ENCODE results near the gene CLUH.
"Not testable (repeated sequence)": the region's sequence is repeated elsewhere in the genome, so short reads cannot be mapped to it uniquely, and the experiment has no call there.

The CLUH gene

DNA sequence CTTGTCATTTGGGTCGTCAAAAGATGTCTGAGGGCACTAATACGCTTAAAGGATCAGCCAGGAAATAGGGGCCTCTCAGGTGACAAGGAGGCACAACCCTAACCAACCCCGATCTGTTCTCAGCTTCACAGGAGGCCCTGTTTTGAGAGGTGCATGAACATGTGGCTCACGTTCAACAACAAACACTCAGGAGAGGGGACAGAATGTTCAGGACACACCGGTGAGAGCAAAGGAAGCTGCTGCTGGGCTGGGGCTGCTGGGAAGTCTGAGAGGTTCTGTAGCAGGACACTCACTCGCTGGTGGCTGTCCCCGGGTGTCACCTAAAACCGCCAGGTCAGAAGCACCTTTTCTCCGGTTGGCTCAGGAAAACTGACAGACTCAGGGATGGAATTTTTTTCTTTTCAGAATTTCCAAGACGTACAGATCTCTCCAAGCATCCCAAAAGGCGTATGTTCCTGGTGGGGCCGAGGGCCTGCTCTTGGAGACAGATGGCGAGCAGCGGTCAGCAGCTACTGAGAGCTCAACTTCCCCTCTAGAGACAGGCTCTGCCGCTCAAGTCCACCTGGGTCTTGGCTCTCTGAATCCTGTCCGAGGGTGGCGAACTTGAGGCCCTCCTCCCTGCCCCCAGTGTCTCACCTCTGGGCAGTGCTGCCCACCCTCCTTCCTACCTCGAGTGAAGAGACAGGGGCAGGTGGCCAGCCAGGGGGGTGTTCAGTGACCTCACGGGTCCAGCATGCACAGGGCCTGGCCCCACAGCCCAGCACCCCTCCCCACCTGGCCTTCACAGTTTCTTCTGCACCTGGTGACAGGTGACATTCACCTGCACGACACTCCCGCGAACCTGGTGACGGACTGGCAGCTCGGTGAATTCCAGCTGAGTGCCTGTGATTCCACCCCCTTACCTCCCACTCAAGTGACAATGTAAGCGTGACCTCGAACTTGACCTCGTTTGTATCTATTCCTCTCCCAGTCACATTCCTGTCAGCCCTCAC, 22.9 kb downstream of the CLUH start:
- in situ Hi-C loops (cut with MboI; ENCODE audit: low sequenced_read_pairs), result no loop called here

DNA sequence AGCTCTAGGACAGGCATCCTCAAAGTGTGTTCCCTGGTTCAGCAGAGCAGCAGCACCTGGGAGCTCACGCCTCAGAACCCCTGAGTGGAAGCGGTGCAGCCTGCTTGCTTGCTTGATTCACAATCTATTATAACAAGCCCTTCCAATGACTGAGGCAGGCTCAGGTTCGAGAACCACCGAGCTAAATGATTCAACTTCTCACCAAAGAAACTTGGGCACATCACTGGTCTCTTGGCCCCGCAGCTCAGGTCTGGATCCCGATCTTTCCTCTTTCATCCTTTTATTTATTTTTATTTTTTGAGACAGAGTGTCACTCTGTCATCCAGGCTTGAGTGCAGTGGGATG, 24.5 kb downstream of the CLUH start:
- in situ Hi-C loops (cut with MboI; ENCODE audit: low sequenced_read_pairs), result no loop called here

- in situ Hi-C loops (cut with MboI; ENCODE audit: low sequenced_read_pairs), result no loop called here
Measured at GRCh38 chr17:2685696-2686095, 25.9 kb downstream of the CLUH start.

- in situ Hi-C loops (cut with MboI; ENCODE audit: low sequenced_read_pairs), result no loop called here
Measured at GRCh38 chr17:2684549-2684948, 27.0 kb downstream of the CLUH start.

GRCh38 chr17:2683912-2684311, 27.7 kb downstream of the CLUH start:
- in situ Hi-C loops (cut with MboI; ENCODE audit: low sequenced_read_pairs), result no loop called here

DNA sequence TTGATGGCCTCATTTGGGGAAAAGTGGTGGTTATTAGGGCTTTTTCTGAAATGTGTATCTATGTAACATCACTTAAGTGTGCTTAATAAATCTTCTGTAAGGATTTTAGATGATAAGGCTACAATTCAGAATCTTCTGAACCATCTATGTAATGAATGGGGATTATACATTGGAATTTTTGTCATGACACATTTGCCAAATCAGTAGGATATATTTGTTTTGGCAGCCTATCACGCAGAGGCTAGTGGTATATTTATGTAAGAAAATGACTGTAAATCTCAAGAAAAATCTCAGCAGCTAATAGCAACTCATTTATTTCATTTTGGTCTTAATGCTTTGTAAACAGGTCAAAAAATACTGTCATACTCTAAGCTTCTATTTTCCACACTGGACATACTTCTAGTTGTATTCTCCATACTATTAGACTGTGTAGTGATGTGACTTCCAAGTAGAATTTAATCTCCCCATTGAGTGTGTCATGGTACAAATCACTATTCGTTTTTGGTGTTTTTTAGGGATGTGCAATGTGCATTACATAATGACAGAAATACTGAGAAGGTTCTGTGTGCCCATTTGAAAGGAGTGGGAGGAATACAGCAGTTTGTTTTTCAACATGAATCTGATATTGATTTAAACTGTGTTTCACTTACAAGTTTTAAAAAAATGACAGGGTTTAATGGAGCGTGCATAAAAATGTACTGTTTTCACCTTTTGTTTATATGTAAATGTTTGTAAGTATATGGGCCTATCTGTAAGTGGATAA, 29.2 kb downstream of the CLUH start:
- in situ Hi-C loops (cut with MboI; ENCODE audit: low sequenced_read_pairs), result no loop called here

- in situ Hi-C loops (cut with MboI; ENCODE audit: low sequenced_read_pairs), result no loop called here
Measured at GRCh38 chr17:2681650-2682049, 29.9 kb downstream of the CLUH start.

DNA sequence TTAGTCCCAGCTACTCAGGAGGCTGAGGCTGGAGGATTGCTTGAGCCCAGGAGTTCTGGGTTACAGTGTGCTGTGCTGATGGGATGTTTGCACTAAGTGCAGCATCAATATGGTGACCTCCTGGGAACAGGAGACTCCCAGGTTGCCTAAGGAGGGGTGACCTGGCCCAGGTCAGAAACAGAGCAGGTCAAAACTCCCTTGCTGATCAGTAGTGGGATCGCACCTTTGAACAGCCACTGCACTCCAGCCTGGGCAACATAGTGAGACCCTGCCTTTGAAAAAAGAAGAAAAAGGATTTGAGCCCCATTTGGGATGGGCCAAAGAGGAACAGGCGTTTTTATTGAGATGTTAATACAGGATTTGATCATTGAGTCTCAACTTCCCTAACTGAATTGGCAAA, 30.6 kb downstream of the CLUH start:
- in situ Hi-C loops (cut with MboI; ENCODE audit: low sequenced_read_pairs), result no loop called here

DNA sequence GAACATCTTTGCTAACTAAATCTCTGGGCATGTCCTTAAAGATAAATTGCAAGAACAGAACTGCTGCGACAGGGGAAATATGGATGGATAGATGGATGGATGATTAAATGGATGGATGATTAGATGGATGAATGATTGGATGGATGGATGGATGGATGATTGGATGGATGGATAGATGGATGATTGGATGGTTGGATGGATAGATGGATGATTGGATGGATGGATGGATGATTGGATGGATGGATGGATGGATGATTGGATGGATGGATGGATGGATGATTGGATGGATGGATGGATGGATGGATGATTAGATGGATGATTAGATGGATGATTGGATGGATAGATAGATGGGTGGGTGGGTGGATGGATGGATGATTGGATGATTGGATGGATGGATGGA, 32.3 kb downstream of the CLUH start:
- in situ Hi-C loops (cut with MboI; ENCODE audit: low sequenced_read_pairs), result not testable (repeated sequence)

DNA sequence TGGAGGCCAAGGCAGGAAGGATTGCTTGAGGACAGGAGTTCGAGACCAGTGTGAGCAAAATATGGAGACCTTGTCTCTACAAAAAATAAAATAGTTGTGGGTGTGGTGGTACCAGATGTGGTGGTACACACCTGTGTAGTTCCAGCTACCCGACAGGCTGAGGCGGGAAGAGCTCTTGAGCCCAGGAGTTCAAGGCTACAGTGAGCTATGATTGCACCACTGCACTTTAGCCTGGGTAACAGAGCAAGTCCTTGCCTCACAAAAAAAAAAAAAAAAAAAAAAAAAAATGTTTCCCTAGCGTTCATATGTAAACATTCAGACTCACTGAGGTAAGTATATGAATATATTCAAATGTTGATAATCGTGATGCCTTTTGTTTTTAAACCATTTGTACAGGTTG, 39.5 kb downstream of the CLUH start:
- in situ Hi-C loops (cut with MboI; ENCODE audit: low sequenced_read_pairs), result no loop called here

DNA sequence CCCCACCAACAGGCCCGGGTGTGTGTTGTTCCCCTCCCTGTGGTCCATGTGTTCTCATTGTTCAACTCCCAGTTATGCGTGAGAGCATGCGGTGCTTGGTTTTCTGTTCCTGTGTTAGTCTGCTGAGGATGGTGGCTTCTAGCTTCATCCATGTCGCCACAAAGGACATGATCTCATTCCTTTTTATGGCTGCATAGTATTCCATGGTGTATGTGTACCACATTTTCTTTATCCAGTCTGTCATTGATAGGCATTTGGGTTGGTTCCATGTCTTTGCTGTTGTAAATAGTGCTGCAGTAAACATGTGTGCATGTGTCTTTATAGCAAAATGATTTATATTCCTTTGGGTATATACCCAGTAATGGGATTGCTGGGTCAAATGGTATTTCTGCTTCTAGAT, 51.2 kb downstream of the CLUH start:
- in situ Hi-C loops (cut with MboI; ENCODE audit: low sequenced_read_pairs), result not testable (repeated sequence)

GRCh38 chr17:2659337-2659736, 52.2 kb downstream of the CLUH start:
- in situ Hi-C loops (cut with MboI; ENCODE audit: low sequenced_read_pairs), result not testable (repeated sequence)

DNA sequence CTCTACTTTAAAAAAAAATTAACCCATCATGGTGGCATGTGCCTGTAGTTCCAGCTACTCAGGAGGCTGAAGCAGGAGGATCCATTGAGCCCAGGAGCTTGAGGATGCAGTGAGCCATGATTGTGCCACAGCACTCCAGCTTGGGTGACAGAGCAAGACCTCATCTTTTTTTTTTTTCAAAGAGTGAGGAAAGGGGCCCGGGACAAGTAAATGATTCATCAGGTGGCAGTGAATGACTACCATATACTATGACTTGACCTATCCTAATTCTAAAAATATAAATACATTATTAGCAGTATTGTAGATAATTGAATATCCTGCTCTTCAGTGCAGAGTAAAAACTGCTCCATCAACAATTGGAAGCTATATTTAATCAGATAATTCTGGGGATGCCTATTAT, 55.3 kb downstream of the CLUH start:
- in situ Hi-C loops (cut with MboI; ENCODE audit: low sequenced_read_pairs), result no loop called here

DNA sequence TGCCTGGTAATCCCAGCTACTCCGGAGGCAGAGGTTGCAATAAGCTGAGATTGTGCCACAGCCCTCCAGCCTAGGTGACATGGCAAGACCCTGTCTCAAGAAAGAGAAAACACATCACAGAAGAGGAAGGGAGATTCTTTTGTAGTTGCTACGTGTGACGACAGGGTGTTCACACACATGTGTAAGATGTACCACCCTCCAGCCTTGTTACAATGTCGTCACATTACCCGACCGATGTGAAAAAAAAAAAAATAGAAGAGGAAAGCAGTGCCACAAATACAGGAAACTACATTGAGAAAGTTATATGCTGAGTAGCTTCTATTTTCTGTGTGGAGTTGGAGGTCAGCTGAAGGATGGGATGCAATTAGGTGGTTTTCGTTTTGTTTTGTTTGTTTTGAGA, 56.0 kb downstream of the CLUH start:
- in situ Hi-C loops (cut with MboI; ENCODE audit: low sequenced_read_pairs), result no loop called here

GRCh38 chr17:2652911-2653310, 58.7 kb downstream of the CLUH start:
- in situ Hi-C loops (cut with MboI; ENCODE audit: low sequenced_read_pairs), result not testable (repeated sequence)

GRCh38 chr17:2649191-2649590, 62.4 kb downstream of the CLUH start:
- in situ Hi-C loops (cut with MboI; ENCODE audit: low sequenced_read_pairs), result no loop called here

DNA sequence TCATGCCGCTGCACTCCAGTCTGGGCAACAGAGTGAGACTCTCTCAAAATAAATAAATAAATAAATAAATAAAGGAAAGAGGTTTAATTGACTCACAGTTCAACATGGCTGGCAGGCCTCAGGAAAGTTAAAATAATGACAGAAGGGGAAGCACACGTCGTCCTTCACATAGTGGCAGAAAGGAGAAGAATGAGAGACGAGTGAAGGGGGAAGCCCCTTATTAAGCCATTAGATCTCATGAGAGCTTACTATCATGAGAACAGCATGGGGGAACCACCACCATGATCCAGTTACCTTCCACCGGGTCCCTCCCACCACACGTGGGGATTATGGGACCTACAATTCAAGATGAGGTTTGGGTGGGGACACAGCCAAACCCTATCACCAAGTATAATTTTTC, 63.6 kb downstream of the CLUH start:
- in situ Hi-C loops (cut with MboI; ENCODE audit: low sequenced_read_pairs), result no loop called here

DNA sequence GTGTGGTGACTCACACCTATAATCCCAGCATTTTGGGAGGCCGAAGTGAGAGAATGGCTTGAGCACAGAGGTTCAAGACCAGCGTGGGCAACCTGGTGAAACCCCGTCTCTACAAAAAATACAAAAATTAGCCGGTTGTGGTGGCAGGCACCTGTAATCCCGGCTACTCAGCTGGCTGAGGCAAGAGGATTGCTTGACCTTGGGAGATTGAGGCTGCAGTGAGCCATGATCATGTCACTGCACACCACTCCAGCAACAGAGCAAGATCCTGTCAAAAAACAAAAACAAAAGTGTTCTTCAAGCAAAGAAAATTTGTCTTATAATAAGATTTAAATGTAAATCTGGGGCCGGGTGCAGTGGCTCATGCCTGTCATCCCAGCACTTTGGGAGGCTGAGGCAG, 66.6 kb downstream of the CLUH start:
- in situ Hi-C loops (cut with MboI; ENCODE audit: low sequenced_read_pairs), result no loop called here
